Stimulated activated effector memory CD8-positive, alpha-beta T cell treated with anti-CD3 and anti-CD28 coated beads, Interleukin-12 subunit alpha, Interleukin-12 subunit beta, amount 100 ng/mL, for 72 hours (primary cell): Measurements from ENCODE around the gene STRN3.
"Not testable (repeated sequence)": the region's sequence is repeated elsewhere in the genome, so short reads cannot be mapped to it uniquely, and the experiment has no call there.

Experiments
- ATAC-seq: fragments of 150-1000 bp; cut with Tn5 transposase; 2 replicates; pipeline ENCODE4 v1.10.0; 2021
- DNase-seq, 2 donors: peaks; one replicate each; pipeline ENCODE4 v3.0.0; 2021 to 2022; ENCODE audit warnings: low spot score in 2 of 2
- H3K27ac Mint-ChIP-seq: one replicate; pipeline ENCODE4 v1.8.0; 2022; ENCODE audit warnings: mild to moderate bottlenecking, mixed read lengths
- H3K36me3 Mint-ChIP-seq: one replicate; pipeline ENCODE4 v1.8.0; 2022; ENCODE audit warnings: mild to moderate bottlenecking, mixed read lengths
- H3K4me1 Mint-ChIP-seq: one replicate; pipeline ENCODE4 v1.8.0; 2022; ENCODE audit warnings: mixed read lengths
- H3K4me3 Mint-ChIP-seq: one replicate; pipeline ENCODE4 v1.8.0; 2022; ENCODE audit warnings: mild to moderate bottlenecking, mixed read lengths
- H3K9me3 Mint-ChIP-seq: one replicate; pipeline ENCODE4 v1.8.0; 2022; ENCODE audit warnings: mixed read lengths

Gene STRN3

GRCh38 chr14:31024010-31024480 is 2.1 kb downstream of the STRN3 start:
- H3K9me3 Mint-ChIP-seq: no peaks in the 10 kb centered on the region
- H3K4me1 Mint-ChIP-seq: peaks cover 42% of the 10 kb centered on the region
- H3K27ac Mint-ChIP-seq: peak overlapping the region; percentile 52
- H3K36me3 Mint-ChIP-seq: peaks cover 42% of the 10 kb centered on the region
- H3K4me3 Mint-ChIP-seq: peak overlapping the region; percentile 97
- DNase-seq (no peak), ATAC-seq (no peak)

DNA sequence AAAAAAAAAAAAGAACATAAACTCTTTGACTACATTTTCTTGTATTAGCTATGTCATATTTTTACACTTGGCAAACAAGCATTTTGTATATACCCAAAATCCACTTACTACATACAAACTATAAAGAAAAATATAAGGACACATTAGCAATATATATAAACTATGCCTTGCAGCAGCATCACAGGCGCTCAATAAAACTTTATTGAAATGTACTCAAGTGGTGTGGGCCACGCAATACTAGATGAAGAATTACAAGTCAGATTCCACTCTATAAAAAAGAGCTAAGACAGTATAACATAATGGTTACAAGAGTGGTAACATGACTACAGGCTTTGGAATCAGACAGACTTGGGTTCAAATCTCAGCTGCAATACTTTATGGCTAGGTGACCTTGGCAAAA is 3.8 kb downstream of the STRN3 start:
- no peak for DNase-seq
- Mint-ChIP-seq H3K36me3 (peaks cover 42% of the 10 kb centered on the region), H3K4me1 (peaks cover 34% of the 10 kb centered on the region), H3K4me3 (no peak overlapping the region), H3K27ac (no peak overlapping the region), H3K9me3 (no peaks in the 10 kb centered on the region)
- ATAC-seq: no peak

- H3K4me3 Mint-ChIP-seq: no peak overlapping the region
- H3K36me3 Mint-ChIP-seq: peaks cover 34% of the 10 kb centered on the region
- peaks cover 27% of the 10 kb centered on the region for H3K4me1 Mint-ChIP-seq
- H3K9me3 Mint-ChIP-seq: no peaks in the 10 kb centered on the region
- H3K27ac Mint-ChIP-seq: peak overlapping the region; percentile 8
- DNase-seq (no peak), ATAC-seq (no peak)
These were observed 4.6 kb downstream of the STRN3 start for GRCh38 chr14:31021576-31021949.

GRCh38 chr14:31020834-31021575 is 5.2 kb downstream of the STRN3 start:
- H3K4me1 Mint-ChIP-seq: peaks cover 26% of the 10 kb centered on the region
- peak overlapping the region; percentile 8 for H3K27ac Mint-ChIP-seq
- no peaks in the 10 kb centered on the region for H3K9me3 Mint-ChIP-seq
- peaks cover 32% of the 10 kb centered on the region for H3K36me3 Mint-ChIP-seq
- DNase-seq (no peak), ATAC-seq (no peak)
- H3K4me3 Mint-ChIP-seq: no peak overlapping the region

- H3K4me1 Mint-ChIP-seq: peaks cover 7% of the 10 kb centered on the region
- no peak for DNase-seq
- no peak overlapping the region for H3K27ac Mint-ChIP-seq
- H3K9me3 Mint-ChIP-seq: no peaks in the 10 kb centered on the region
- no peak overlapping the region for H3K4me3 Mint-ChIP-seq
- ATAC-seq: no peak
- peaks cover 23% of the 10 kb centered on the region for H3K36me3 Mint-ChIP-seq
These were observed 8.0 kb downstream of the STRN3 start for GRCh38 chr14:31018057-31018645.

- ATAC-seq: no peak
- H3K9me3 Mint-ChIP-seq: no peaks in the 10 kb centered on the region
- no peak overlapping the region for H3K4me3 Mint-ChIP-seq
- no peaks in the 10 kb centered on the region for H3K4me1 Mint-ChIP-seq
- DNase-seq: no peak
- H3K36me3 Mint-ChIP-seq: peaks cover 22% of the 10 kb centered on the region
- no peak overlapping the region for H3K27ac Mint-ChIP-seq
These were observed 12.3 kb downstream of the STRN3 start for GRCh38 chr14:31013841-31014240.

DNA sequence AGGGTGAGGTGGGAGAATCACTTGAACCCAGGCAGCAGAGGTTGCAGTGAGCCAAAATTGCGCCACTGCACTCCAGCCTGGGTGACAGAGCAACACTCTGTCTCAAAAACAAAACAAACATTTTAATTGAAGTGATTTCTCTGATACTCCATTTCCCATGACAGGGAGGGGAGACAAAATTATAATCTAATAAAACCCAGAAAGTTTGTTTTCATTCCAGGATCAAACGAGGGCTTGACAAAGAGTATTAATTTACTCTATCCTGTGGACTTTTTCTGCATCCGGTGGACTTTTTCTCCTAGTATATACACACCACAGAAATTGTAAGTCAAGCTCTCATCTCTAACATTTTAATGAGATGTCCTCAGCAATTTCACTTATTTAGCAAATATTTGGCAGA is 15.2 kb downstream of the STRN3 start:
- Mint-ChIP-seq H3K27ac (no peak overlapping the region), H3K9me3 (no peaks in the 10 kb centered on the region), H3K36me3 (peaks cover 30% of the 10 kb centered on the region), H3K4me3 (no peak overlapping the region), H3K4me1 (no peaks in the 10 kb centered on the region)
- DNase-seq (no peak), ATAC-seq (no peak)

GRCh38 chr14:31009836-31010574 is 16.2 kb downstream of the STRN3 start:
- no peaks in the 10 kb centered on the region for H3K9me3 Mint-ChIP-seq
- no peaks in the 10 kb centered on the region for H3K4me1 Mint-ChIP-seq
- ATAC-seq: no peak
- no peak for DNase-seq
- H3K36me3 Mint-ChIP-seq: peaks cover 39% of the 10 kb centered on the region
- no peak overlapping the region for H3K27ac Mint-ChIP-seq
- no peak overlapping the region for H3K4me3 Mint-ChIP-seq

- Mint-ChIP-seq H3K9me3 (no peaks in the 10 kb centered on the region), H3K4me1 (peaks cover 7% of the 10 kb centered on the region), H3K36me3 (peaks cover 44% of the 10 kb centered on the region), H3K27ac (peak overlapping the region; percentile 68), H3K4me3 (no peak overlapping the region)
- ATAC-seq: no peak
- no peak for DNase-seq
These were observed 19.5 kb downstream of the STRN3 start for GRCh38 chr14:31006703-31007102.

DNA sequence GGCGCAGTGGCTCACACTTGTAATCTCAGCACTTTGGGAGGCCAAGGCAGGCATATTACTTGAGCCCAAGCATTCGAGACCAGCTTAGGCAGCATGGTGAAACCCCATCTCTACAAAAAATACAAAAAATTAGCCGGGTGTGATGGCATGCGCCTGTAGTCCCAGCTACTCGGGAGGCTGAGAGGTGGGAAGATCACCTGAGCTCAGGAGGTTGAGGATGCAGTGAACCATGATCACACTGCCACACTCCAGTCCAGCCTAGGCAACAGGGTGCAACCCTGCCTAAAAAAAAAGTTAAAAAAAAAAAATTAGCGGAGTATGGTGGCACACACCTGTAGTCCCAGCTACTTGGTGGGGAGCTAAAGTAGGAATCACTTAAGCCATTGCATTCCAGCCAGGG is 22.2 kb downstream of the STRN3 start:
- H3K4me3 Mint-ChIP-seq, DNase-seq, H3K9me3 Mint-ChIP-seq, H3K27ac Mint-ChIP-seq, ATAC-seq: not testable (repeated sequence)
- Mint-ChIP-seq H3K36me3 (peaks cover 51% of the 10 kb centered on the region), H3K4me1 (peaks cover 19% of the 10 kb centered on the region)

GRCh38 chr14:31003284-31003683 is 22.9 kb downstream of the STRN3 start:
- Mint-ChIP-seq H3K36me3 (peaks cover 51% of the 10 kb centered on the region), H3K27ac (no peak overlapping the region), H3K4me3 (no peak overlapping the region), H3K4me1 (peaks cover 19% of the 10 kb centered on the region), H3K9me3 (peaks cover 3% of the 10 kb centered on the region)
- DNase-seq: no peak
- ATAC-seq: no peak

- H3K9me3 Mint-ChIP-seq: peaks cover 3% of the 10 kb centered on the region
- no peak for ATAC-seq
- DNase-seq: no peak
- peaks cover 26% of the 10 kb centered on the region for H3K4me1 Mint-ChIP-seq
- H3K36me3 Mint-ChIP-seq: peaks cover 46% of the 10 kb centered on the region
- H3K27ac Mint-ChIP-seq: no peak overlapping the region
- H3K4me3 Mint-ChIP-seq: no peak overlapping the region
These were observed 24.9 kb downstream of the STRN3 start for GRCh38 chr14:31001339-31001658.

DNA sequence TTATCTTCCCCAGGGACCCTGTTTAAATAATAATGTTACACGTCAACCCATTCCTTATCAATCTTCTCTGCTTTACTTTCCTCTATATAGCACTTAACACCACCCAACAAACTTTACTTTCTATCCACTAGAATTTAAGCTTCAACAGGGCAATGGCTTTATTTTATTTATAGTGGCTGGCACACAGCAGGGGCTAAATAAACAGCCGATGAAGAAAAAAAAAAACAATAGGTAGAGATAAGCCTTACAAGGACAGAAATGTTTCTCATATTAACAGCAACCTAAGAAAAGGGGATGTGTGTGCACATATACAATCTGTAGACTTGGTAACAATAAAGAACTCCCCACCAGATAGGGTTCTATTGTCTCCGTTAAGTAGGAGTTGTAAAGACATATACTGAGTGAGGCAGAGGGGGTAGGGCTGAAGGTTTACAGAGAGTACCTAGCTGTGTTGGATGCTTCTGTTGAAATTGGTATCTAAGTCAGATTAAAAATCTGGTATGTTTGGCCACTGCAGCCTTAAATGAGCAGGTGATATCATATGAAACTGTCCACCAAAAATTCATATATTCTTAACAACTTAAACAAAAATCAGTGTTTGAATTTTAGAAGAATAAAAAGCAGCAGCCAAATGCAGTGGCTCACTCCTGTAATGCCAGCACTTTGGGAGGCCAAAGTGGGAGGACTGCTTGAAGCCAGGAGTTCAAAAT is 25.4 kb downstream of the STRN3 start:
- no peak overlapping the region for H3K4me3 Mint-ChIP-seq
- H3K4me1 Mint-ChIP-seq: peaks cover 30% of the 10 kb centered on the region
- H3K9me3 Mint-ChIP-seq: peaks cover 3% of the 10 kb centered on the region
- peaks cover 41% of the 10 kb centered on the region for H3K36me3 Mint-ChIP-seq
- ATAC-seq (no peak), DNase-seq (no peak)
- no peak overlapping the region for H3K27ac Mint-ChIP-seq

DNA sequence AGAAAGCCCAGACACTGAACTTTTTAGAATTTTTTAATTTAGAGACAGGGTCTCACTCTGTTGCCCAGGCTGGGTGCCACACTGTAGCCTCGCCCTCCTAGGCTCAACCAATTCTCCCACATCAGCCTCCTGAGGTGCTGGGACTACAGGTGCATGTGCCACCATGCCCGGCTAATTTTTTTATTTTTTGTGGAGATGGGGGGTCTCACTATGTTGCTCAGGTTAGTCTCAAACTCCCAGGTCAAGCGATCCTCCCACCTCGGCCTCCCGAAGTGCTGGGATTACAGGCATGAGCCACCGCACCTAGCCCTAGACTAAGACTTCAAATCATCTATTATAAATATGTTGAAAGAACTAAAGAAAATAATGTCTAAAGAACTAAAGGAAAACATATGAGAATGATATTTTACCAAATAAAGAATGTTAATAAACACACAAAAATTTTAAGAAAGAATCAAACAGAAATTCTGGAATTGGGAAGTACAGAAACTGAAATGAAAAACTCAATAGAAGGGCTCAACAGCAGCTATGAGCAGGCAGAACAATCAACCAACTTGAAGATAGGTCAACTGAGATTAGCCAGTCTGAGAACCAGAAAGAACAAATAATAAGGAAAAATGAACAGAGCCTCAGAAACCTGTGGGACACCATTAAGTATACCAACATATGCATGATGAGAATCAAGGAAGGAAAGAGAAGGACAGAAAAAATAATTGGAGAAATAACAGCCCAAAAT is 27.0 kb downstream of the STRN3 start:
- Mint-ChIP-seq H3K4me3 (no peak overlapping the region), H3K9me3 (peaks cover 3% of the 10 kb centered on the region), H3K27ac (no peak overlapping the region), H3K36me3 (peaks cover 28% of the 10 kb centered on the region), H3K4me1 (peaks cover 45% of the 10 kb centered on the region)
- ATAC-seq (no peak), DNase-seq (no peak)
